GM12874 (cell line): ENCODE data around the gene MAD1L1.
A peak's percentile ranks its signal among the peaks of the same experiment; 100 is the strongest.

Experiments used
- TF ChIP-seq, protein P1 (sequence below): IDR thresholded peaks from 2 replicates; pipeline ENCODE4 v1.5.1; 2011; ENCODE audit warnings: low read depth, mild to moderate bottlenecking, control low read depth, low read length, moderate library complexity; ENCODE audit not compliant: insufficient read depth

MAD1L1 gene

GRCh38 chr7:2253021-2253420 lies 20.3 kb upstream of the MAD1L1 start:
- TF ChIP-seq, protein P1, sequence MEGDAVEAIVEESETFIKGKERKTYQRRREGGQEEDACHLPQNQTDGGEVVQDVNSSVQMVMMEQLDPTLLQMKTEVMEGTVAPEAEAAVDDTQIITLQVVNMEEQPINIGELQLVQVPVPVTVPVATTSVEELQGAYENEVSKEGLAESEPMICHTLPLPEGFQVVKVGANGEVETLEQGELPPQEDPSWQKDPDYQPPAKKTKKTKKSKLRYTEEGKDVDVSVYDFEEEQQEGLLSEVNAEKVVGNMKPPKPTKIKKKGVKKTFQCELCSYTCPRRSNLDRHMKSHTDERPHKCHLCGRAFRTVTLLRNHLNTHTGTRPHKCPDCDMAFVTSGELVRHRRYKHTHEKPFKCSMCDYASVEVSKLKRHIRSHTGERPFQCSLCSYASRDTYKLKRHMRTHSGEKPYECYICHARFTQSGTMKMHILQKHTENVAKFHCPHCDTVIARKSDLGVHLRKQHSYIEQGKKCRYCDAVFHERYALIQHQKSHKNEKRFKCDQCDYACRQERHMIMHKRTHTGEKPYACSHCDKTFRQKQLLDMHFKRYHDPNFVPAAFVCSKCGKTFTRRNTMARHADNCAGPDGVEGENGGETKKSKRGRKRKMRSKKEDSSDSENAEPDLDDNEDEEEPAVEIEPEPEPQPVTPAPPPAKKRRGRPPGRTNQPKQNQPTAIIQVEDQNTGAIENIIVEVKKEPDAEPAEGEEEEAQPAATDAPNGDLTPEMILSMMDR = no peak

GRCh38 chr7:2251841-2252771 lies 19.4 kb upstream of the MAD1L1 start:
- TF ChIP-seq, protein P1 = no peak

DNA sequence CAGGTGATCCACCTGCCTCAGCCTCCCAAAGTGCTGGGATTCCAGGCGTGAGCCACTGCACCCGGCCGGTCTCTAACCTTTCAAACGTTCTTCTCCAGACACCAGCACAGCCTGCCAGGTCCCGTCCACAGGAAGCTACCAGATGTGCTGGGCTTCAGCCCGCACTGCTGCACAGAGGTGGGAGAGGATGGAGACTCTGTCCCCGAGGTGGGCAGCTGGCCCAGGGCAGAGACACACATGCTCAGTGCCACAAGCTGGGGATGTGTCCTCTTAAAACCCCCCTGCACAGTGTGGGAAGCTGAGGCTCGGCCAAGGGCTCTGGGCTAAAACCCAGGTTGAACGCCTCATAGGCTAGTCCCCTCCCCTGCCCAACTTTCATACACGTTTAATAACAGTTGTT lies 18.6 kb upstream of the MAD1L1 start:
- TF ChIP-seq, protein P1 = no peak

DNA sequence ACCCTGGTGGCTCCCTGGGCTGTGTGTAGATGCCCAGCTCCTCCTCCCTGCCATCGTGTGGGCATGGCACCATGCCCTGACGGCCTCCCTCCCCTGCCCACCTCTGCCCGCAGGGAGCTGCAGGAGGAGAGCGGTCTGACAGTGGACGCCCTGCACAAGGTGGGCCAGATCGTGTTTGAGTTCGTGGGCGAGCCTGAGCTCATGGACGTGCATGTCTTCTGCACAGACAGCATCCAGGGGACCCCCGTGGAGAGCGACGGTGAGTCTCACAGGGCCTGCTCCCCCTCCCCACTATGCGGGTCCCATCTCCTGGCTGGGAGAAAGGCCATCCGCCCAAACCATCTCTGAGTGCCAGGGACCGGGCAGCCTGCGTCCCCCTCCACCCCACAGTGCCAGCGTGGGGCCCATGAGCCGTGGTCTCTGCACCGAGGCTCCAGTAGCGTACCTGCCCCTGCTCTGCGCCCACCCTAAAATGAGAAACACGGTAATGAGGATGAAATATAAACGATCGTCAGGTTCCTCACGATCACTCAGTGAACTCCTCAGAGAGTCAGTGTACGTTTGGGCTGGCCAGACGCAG lies 17.1 kb upstream of the MAD1L1 start:
- TF ChIP-seq, protein P1 = no peak

- TF ChIP-seq, protein P1 = no peak
Measured at GRCh38 chr7:2248984-2249694, 16.4 kb upstream of the MAD1L1 start.

DNA sequence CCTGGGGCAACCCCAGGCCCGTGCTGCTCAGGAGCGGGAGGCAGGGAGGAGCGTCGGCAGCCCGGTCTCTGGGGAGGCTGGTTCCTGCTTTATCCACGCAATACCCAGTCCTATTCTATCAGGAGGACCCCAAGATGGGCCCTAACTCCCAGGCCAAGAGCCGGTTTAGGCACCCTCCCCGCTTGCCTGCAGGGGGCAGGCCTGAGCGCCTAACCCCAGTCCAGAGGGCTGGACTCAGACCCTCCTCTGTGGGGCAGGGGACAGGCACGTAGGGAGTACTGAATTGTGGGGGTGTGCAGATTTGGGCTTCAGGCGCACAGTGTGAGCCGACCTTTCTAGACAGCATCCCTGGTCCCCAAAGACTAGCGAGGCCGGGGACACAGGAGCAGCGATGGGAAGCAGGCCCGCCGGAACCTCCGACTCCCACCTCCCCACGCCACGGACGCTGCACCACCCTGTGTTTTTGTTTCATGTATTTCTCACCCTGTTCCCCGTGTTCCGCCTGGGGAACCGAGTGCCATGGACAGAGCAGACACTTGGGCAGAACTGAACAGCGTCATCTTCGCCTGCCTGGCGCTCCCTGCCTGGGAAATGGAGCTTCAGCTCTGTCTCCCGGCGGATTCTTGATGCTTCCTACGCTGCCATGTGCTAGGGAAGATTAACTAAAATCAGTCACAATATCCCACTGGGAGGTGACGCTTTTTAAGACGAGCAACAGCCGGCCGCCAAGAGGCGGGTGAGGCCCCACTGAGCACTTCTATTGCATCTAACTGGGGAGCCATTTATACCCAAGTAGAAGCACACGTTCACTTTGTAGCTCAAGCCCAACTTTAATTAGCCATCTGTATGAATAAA lies 14.6 kb upstream of the MAD1L1 start:
- TF ChIP-seq, protein P1 = peak; percentile 89
